Measurements from ENCODE around the gene AQP6. TPM values are rescaled to one million over a fixed set of nuclear protein-coding genes. Genes with fewer than 3 reads are reported as not detected.

The AQP6 gene
- total RNA-seq, 1 donor from 2014 or later: not detected

DNA sequence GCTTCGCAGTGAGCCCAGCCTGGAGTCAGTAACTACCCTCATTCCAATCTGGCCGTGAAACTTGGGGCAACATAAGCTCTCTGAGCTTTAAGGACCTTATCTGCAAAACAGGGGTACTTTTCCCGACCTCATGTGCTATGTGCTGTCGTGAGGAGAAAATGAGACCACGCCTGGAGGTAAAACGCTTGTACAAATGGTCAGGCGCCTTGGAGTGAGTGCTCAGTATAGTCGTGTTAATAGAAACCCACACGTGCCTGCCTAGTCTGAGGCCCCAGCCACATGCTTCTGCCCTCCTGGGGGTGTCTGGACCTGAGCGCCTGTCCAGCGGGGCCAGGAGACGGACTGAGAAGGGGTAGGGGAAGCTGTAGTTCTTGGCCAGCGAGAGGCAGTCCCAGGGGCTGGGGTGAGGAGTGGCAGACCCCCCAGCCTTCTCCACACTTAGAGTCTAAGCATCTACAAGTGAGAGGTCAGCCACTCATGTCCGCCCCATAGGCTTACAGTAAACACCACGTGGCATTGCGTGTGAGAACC, 6.2 kb upstream of the AQP6 start:
- no peak overlapping the region for H3K27ac ChIP-seq (replicated peaks)
- TF ChIP-seq, protein P1, sequence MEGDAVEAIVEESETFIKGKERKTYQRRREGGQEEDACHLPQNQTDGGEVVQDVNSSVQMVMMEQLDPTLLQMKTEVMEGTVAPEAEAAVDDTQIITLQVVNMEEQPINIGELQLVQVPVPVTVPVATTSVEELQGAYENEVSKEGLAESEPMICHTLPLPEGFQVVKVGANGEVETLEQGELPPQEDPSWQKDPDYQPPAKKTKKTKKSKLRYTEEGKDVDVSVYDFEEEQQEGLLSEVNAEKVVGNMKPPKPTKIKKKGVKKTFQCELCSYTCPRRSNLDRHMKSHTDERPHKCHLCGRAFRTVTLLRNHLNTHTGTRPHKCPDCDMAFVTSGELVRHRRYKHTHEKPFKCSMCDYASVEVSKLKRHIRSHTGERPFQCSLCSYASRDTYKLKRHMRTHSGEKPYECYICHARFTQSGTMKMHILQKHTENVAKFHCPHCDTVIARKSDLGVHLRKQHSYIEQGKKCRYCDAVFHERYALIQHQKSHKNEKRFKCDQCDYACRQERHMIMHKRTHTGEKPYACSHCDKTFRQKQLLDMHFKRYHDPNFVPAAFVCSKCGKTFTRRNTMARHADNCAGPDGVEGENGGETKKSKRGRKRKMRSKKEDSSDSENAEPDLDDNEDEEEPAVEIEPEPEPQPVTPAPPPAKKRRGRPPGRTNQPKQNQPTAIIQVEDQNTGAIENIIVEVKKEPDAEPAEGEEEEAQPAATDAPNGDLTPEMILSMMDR (IDR thresholded peaks at IDR 0.05; ENCODE audit: borderline replicate concordance): no peak
- peaks cover 58% of the 10 kb centered on the region for H3K27me3 ChIP-seq (ENCODE audit: low read depth)
- H3K36me3 ChIP-seq: no peaks in the 10 kb centered on the region
- no peak for DNase-seq
- no peaks in the 10 kb centered on the region for H3K9me3 ChIP-seq (replicated peaks)
- intact Hi-C loops (cut with micrococcal nuclease): loop anchor here (5.0 kb wide), 1 partner anchor 91 kb away; the partner anchor contains the start of gene ASIC1
- peaks cover 25% of the 10 kb centered on the region for H3K4me1 ChIP-seq
- no peak overlapping the region for H3K4me3 ChIP-seq

DNA sequence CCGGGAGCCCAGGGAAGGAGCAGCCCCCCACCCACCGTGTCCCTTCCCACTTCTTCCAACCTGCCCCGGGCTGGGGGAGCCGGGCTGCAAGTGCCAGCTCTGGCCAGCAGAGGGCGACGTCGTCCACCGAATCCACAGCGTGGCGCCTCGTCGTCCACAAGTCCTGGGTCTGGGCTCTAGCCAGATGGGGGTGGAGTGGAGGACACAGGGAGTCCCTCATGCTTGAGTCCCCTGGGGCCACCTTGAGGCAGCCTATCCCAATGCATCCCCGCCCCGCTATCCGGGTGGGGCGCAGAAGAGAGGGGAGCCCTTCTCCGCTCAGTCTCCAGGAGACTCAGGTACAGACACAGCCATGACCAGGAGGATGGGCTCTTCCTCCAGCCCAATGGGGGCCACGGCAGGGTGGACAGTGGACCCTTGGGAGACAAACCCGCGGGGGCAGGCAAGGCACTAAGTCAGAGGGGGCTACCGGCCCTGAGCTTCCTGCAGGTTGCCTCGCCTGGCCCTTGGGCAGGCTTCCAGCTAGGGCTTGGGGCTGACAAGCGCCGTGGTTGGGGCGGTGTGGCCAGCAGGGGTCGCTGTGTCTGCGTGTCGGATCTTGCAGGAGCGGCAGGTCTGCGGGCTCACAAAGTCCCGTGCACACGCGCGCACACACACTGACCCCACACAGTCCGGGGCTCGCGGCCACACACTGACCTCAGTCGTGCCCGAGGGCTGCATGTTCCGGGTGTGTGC, 5.5 kb upstream of the AQP6 start:
- intact Hi-C loops (cut with micrococcal nuclease): loop anchor here (5.0 kb wide), 1 partner anchor 90 kb away; the partner anchor contains the start of gene ASIC1
- Histone ChIP-seq H3K9me3 (replicated peaks) (no peaks in the 10 kb centered on the region), H3K4me1 (peaks cover 25% of the 10 kb centered on the region), H3K27me3 (ENCODE audit: low read depth) (peaks cover 54% of the 10 kb centered on the region), H3K27ac (replicated peaks) (no peak overlapping the region), H3K36me3 (no peaks in the 10 kb centered on the region), H3K4me3 (peak overlapping the region; percentile 60)
- DNase-seq: peak; percentile 89
- TF ChIP-seq, protein P1 (IDR thresholded peaks at IDR 0.05; ENCODE audit: borderline replicate concordance): peak; percentile 79

DNA sequence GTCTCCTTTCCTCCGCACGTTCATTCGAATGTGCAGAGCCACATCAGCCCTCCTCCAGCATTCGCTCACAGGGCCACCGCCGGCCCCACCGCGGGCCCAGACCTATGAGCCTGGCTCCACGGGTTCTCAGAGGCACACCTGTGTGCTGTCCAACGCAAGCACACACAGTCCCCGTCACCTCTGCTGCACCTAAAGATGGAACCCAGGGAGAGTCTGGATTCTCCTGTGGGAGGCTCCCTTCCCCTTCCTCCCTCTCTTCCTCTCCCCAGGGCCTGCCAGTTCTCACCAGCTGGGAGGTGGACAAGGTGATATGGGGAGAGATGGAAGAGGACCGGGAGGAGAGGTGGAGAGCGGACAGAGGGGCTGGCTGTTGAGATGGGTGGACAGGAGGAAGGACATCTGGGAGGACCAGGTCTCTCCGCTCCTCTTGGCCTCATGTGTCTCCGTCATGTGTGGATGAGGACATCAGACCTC, 4.9 kb upstream of the AQP6 start:
- peaks cover 48% of the 10 kb centered on the region for H3K27me3 ChIP-seq (ENCODE audit: low read depth)
- intact Hi-C loops (cut with micrococcal nuclease): loop anchor here (5.0 kb wide), 1 partner anchor 89 kb away; the partner anchor contains the start of gene ASIC1
- DNase-seq: no peak
- H3K9me3 ChIP-seq (replicated peaks): no peaks in the 10 kb centered on the region
- TF ChIP-seq, protein P1 (IDR thresholded peaks at IDR 0.05; ENCODE audit: borderline replicate concordance): no peak
- peak overlapping the region; percentile 60 for H3K4me3 ChIP-seq
- no peaks in the 10 kb centered on the region for H3K36me3 ChIP-seq
- H3K4me1 ChIP-seq: peaks cover 20% of the 10 kb centered on the region
- no peak overlapping the region for H3K27ac ChIP-seq (replicated peaks)

DNA sequence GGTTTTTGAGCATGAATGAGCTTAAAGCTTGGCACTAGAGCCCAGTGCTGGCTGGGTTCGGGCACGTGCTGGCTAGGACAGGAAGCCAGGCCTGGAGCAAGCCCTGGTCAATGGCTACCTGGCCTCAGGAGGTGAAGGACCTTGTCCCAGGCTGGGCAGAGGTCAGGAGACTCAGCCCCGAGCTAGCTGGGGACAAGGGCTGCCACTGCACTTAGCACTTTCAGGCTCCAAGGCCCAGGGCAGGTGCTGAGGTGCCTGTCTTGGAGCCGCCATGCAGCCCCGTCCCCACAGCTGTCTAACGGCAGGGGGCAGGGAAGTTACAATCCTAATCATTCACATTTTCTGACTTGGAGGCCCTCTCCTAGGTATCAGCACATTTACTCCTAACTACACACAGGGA, 4.3 kb upstream of the AQP6 start:
- Histone ChIP-seq H3K27ac (replicated peaks) (no peak overlapping the region), H3K9me3 (replicated peaks) (no peaks in the 10 kb centered on the region), H3K36me3 (no peaks in the 10 kb centered on the region), H3K4me3 (no peak overlapping the region), H3K27me3 (ENCODE audit: low read depth) (peaks cover 45% of the 10 kb centered on the region), H3K4me1 (peaks cover 13% of the 10 kb centered on the region)
- TF ChIP-seq, protein P1 (IDR thresholded peaks at IDR 0.05; ENCODE audit: borderline replicate concordance): no peak
- intact Hi-C loops (cut with micrococcal nuclease): loop anchor here (5.0 kb wide), 1 partner anchor 89 kb away; the partner anchor contains the start of gene ASIC1
- no peak for DNase-seq

DNA sequence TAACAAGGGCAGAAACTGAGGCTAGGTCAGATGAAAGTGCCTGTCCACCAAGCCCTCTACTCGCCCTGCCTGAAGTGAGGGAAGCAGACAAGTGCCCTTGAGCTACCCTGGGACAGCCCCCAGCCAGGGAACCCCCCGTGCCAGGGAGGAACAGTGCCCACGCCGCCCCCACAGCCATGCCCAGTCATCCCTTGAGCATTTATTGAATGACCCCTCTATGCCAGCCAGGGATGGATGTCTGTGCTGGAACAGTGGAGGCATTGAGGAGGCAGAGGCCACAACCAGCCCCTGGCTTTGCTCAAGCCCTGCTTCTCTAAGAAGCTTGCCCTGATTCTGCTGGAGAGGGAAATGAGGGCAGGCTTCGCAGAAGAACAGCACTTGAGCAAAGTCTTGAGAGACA, 3.7 kb upstream of the AQP6 start:
- Histone ChIP-seq H3K4me3 (no peak overlapping the region), H3K27me3 (ENCODE audit: low read depth) (peaks cover 50% of the 10 kb centered on the region), H3K4me1 (peaks cover 14% of the 10 kb centered on the region), H3K27ac (replicated peaks) (no peak overlapping the region), H3K36me3 (no peaks in the 10 kb centered on the region), H3K9me3 (replicated peaks) (no peaks in the 10 kb centered on the region)
- intact Hi-C loops (cut with micrococcal nuclease): loop anchor here (5.0 kb wide), 1 partner anchor 88 kb away; the partner anchor contains the start of gene ASIC1
- TF ChIP-seq, protein P1 (IDR thresholded peaks at IDR 0.05; ENCODE audit: borderline replicate concordance): no peak
- DNase-seq: no peak
